ENCODE measurements around the gene ACOX1. TPM values are rescaled to one million over a fixed set of nuclear protein-coding genes. Genes with fewer than 3 reads are reported as not detected.

Gene ACOX1
- polyA plus RNA-seq, 1 donor: 20.4 TPM

DNA sequence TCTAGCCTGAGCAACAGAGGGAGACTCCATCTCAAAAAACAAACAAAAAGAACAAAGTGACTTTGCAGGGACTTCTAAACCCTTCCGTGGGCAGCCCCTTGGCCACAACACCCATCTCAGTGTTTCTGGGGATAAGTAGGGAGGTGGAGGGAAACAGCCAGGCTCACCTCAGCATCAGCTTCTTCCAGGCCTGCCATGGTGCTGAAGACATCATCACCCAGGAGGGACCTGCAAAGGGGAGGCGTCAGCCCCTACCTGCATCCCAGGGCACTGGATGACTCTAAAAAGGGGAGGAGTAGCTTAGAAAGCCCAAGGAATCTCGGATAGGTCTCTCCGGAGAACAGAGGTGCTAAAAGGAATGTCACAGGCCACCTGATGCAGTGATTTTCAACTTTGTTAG is 47.9 kb downstream of the ACOX1 start:
- no peak for DNase-seq

GRCh38 chr17:75927286-75927922 is 51.6 kb downstream of the ACOX1 start:
- DNase-seq: no peak

- DNase-seq: no peak
Measured at GRCh38 chr17:75926456-75926855, 52.5 kb downstream of the ACOX1 start.

DNA sequence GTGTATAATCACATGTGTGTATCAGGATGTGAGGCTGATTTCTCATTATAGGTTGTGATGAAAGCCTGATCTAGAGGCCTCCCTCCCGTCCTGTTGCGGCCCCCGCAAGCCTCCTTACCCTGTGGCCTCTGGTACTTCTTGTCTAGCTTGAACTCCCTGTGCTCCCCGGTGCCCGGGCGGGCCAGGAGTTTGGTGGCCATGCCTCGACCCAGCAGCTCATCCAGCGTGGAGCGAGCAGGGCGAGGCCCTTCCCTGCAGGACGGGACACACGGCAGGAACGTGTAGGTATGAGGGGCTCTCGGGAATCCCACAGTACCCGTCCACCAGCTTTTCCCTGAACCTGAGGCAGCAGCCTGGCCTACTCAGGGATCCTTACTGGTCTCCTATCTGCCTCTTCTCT is 53.1 kb downstream of the ACOX1 start:
- no peak for DNase-seq

DNA sequence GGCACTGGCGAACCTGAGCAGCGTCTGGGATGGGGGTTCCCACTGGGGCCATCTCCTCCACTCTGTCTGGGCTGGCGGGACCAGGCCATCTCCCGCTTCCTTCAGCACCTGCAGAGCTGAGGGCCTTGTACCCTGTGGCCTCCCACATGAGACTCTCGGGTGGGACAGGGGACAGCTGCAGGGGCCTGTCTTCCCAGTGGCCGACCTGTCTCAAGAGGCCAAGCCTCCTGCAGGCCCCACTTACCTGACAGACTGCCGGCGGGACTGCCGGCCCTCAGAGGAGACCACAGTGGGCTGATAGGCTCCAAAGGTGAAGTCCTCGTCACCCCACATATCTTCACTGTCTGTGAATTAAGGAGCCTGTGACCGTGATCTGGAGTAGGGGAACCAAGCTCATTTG is 53.9 kb downstream of the ACOX1 start:
- DNase-seq: no peak

DNA sequence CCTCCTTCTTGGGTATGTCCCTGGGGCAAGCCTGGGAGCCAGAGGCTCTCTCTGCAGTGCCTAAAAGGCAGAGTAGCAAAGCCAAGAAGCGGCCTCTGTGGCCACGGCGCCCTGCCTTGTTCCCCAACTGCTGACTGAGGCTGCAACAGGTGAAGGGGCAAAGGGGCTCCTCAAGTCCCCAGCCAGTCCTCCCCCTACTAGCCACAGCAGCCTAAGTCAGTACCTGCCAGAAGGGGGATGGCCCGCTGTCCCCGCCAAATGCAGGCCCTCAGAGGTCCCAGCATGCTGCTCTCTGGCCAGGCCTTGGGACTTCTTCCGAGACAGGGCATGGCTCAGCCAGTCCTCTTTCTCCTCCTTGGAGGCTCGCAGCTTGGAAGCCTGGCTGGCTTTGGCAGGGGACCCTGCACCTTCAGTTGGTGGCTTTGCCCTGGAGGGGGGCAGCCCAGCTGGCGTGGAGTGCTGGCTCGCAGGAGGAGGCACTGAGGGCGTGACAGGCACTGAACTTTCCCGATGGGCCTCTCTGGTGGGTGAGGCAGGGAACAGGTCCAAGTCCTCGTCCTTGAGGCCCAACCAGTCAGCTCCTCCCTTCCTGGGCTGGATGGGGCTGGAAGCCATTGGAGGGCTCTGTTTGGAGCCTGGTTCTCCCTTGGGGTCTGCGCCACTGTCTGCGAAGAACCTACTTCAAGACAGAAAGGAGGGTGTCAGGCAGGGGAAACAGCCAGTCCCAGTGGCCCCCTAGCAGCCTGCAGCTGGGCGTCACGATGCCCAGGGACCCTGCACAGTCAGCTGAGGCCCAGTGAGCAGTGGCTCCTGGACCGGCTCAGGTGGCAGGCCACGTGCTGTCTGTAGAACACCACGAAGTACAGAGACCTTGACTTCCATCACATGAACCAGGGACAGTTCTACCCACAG is 55.7 kb downstream of the ACOX1 start:
- no peak for DNase-seq

DNA sequence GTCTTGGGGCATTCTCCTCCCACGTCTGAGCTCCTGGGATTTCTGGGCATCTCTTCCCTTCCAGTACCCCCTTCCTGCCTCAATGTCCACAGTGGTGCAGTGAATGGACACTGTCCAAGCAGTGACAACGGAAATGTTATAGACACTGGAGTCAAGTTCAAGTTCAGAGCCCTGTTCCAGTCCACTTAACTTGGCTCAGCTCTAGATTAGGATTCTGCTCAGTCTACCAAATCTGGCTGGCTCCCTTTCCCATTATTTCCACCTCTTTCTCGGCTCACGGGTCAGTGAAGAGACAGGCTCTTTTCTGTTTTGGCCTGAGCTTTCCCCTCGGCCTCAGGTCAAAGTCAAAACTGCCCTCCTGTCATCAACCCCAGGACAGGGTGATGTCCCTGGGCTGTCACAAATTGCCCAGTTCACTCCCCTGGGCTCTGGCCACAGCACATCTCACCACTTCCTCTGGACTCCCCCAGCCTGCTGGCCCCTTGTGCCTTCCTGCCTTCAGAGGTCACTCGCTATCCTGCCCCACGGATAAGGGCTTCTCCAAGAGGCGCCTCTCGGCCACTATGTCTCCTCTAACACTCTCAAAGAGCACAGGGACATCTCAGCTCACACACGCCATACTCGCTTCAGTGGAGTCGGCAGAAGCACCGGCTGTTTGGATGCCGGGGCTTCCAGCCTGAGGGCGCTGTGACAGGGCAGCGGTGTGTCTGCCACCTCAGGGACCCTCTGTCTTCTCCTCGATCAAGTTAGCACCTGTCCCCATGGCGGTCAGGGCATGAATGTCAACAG is 56.6 kb downstream of the ACOX1 start:
- DNase-seq: no peak

GRCh38 chr17:75921596-75921995 is 57.4 kb downstream of the ACOX1 start:
- DNase-seq: no peak

DNA sequence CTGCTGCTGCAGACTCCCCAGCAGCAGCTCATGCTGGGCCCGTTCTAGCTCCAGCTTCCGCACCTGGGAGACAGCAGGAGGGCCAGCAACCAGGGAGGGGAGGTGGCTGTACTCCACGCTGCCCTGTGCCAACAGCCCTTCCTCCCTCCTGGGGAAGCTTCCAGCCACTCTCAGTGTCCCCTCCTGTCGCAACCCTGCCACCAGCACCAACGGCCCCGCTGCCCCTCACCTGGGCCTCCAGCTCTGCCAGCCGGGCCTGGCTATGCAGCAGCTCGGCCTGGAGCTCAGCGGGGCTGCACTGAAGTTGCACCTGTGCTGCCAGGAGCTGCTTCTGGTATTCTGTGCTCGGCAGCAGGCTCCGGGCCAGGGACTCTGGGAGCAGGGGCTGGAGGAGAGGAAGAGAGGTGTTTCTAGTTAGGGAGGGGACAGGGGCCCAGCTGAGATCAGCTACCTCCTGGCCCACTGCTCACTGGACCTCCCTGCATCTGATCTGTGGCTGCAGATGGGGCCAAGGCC is 58.9 kb downstream of the ACOX1 start:
- no peak for DNase-seq

GRCh38 chr17:75919611-75920010 is 59.4 kb downstream of the ACOX1 start:
- no peak for DNase-seq

GRCh38 chr17:75917917-75918445 is 61.0 kb downstream of the ACOX1 start:
- no peak for DNase-seq

GRCh38 chr17:75917141-75917916 is 61.6 kb downstream of the ACOX1 start:
- DNase-seq: no peak

DNA sequence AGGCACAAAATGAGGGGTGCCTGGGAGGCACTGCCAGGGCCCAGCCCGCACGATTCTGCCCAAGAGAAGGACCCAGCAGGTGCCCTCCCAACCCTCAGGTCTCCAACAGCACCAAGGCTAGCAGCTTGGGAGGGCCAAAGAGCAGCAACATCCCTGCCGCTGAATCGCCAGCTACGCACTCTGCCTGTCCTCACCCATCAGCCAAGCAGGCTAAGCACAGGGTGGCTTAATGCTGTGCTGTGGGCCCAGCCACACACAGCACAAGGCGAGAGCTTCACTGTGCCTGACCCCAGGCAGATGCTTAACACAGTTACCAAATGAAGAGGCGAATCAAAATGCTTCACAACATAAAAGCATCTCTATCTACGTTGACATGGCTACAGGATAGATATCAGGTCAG is 63.7 kb downstream of the ACOX1 start:
- no peak for DNase-seq

DNA sequence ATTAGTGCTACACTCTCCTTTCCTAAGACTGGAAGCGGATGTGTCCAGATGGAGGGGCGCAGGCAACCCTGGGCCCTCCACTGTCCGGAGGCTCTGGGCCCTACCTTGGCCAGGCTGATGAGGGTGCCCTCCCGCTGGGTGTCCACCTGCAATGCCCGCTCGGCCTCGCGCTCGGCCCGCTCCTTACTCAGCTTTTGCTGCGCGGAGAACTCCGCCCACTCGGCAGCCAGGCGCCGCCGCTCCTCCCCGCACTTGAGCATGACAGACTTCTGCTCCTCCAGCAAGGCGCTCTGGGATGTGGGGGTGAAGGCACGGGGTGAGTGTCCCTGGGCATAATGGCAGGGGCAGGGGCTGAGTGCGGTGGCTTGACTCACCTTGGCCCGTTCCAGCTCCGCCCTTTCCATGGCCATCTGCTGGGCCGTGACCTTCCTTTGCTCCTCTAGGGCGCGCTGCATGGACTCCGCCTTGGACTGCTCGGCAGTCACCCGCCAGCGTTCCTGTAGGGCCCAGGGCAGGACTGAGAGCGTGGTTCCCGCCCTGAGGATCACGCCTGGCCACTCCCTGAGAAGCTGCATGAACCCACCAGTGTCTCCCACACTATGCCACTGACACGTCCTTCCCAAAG is 64.2 kb downstream of the ACOX1 start:
- no peak for DNase-seq

DNA sequence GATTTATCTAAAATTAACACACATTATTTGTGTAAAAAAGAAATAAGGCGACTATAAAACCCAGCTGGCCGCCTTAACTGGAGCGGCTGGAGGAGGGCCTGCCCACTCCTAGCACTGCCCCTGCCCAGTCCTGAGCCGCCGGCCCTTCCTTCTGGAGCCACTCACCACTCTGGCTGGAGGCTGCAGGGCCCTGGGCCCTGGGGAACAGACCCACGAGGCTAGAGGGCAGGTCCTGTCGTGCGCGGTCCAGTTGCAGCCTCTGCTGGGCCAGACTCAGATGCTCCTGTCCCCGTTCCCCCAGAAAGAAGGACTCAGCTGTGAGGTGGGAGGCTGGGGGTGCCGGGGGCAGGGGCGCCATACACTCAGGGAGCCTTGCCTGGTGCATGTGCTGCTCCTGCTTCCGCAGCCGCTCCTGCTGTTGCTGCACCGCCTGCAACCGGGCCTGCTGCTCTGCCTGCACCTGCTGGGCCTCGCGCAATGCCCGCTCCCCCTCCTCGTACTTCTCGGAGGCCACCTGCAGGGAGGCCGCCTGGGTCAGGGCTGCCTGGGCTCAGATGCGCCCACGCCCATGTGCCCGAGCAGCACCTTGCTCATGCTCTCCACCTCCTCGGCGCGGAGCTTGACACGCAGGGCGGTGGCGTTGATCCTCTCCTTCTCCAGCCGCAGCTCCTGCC is 65.3 kb downstream of the ACOX1 start:
- no peak for DNase-seq

DNA sequence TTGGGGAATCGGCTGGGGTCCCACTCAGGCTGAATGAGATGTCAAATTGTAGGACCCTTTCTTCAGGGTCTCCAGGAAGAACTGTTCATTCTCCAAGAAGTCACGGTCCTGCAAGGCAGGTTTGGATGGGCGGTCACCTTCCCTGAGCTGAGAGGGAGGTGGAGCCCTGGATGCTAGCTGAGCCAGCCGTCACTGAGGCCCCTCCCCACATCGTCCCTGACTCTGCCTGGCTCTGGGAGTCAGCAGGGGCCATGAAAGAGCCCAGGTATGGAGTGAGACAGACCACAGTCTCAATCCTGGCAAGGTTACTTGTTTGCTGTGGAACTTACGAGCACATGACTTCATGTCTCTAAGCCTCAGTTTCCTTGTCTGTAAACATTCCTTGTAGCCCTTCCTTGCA is 68.3 kb downstream of the ACOX1 start:
- no peak for DNase-seq

GRCh38 chr17:75909812-75910274 is 69.1 kb downstream of the ACOX1 start:
- DNase-seq: no peak

DNA sequence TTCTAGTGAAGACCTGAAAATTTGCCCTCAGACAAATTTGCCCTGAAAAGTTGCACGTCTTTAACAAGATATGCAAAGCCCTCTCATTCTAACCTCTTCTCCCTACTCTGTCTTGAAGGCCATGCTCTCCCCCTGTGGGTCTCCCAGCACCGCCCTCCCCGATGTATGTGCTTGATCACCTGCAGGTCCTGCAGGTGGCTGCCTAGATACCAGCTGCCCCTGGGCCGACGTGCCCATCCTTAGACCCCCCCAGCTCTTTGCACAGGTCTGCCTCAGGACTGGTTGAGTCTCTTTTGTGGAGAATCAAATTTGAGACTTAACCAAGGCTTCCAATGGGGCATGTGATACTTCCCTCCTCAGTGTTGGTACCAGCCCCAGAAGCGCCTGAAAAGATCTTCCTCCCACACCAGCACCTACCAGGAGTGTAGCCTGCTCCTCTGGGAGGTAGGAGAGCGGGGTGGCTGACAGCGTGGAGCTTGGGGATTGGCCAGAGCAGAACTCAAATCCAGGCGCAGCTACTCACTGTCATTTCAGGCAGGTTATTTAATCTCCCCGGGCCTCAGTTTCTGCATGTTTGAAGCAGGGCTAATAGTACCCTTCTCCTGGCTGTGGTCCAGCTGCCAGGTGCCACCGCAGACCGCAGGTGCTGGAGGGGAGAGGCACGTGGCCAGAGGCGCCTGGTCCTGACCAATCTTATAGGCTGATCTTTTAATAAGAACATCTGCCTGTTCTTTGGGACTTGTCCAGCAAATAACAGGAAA is 69.7 kb downstream of the ACOX1 start:
- no peak for DNase-seq

GRCh38 chr17:75908201-75908600 is 70.8 kb downstream of the ACOX1 start:
- no peak for DNase-seq
